SK-N-MC (cell line): ENCODE results near the gene SZRD1.

Experiments
- DNase-seq: peaks from one replicate; pipeline ENCODE4 v3.0.0-alpha.2; 2011; ENCODE audit warnings: low read depth, low spot score
- H3K27ac ChIP-seq: fragments of 200-600 bp; sonication (generic); 2 replicates; pipeline ENCODE4 v1.5.1; 2016; ENCODE audit warnings: mixed run types
- H3K36me3 ChIP-seq: fragments of 200-600 bp; sonication (generic); 2 replicates; pipeline ENCODE4 v1.6.1; 2017; ENCODE audit warnings: antibody characterized with exemption, low read length, mixed read lengths; ENCODE audit not compliant: insufficient read depth
- H3K4me3 ChIP-seq: fragments of 200-600 bp; sonication (generic); 2 replicates; pipeline ENCODE4 v1.5.1; 2016
- H3K9ac ChIP-seq: fragments of 200-600 bp; sonication (generic); 2 replicates; pipeline ENCODE4 v1.8.0; 2017; ENCODE audit warnings: mixed run types, mixed read lengths; ENCODE audit not compliant: insufficient read length
- H3K9me3 ChIP-seq: fragments of 200-600 bp; sonication (generic); 2 replicates; pipeline ENCODE4 v1.6.1; 2017; ENCODE audit warnings: low read depth, mild to moderate bottlenecking, antibody characterized with exemption, low read length, moderate library complexity, mixed read lengths
- EZH2 ChIP-seq: fragments of 200-600 bp; sonication (generic); IDR thresholded peaks from one replicate; pipeline ENCODE4 v1.6.1; 2017; ENCODE audit warnings: antibody characterized with exemption
- FOXP2 ChIP-seq: optimal IDR thresholded peaks from 2 replicates; pipeline ENCODE3; 2011; ENCODE audit warnings: mild to moderate bottlenecking, moderate library complexity; ENCODE audit not compliant: insufficient read depth; ENCODE audit errors: extremely low read length, control extremely low read depth
- POLR2AphosphoS5 ChIP-seq: IDR thresholded peaks from 2 replicates; pipeline ENCODE4 v1.6.1; 2012; ENCODE audit warnings: mild to moderate bottlenecking, low read depth, low read length, borderline replicate concordance

Gene SZRD1

GRCh38 chr1:16398371-16398953, 31.4 kb downstream of the SZRD1 start:
- H3K36me3 ChIP-seq: peaks cover 41% of the 10 kb centered on the region
- H3K4me3 ChIP-seq: no peak overlapping the region
- TF ChIP-seq POLR2AphosphoS5: no peak; the same call in 1 of the 2 replicates
- no peak for TF ChIP-seq FOXP2
- no peak for TF ChIP-seq EZH2
- H3K9ac ChIP-seq: no peak overlapping the region
- no peaks in the 10 kb centered on the region for H3K9me3 ChIP-seq
- no peak overlapping the region for H3K27ac ChIP-seq
- no peak for DNase-seq

- Histone ChIP-seq H3K9me3 (no peaks in the 10 kb centered on the region), H3K27ac (no peak overlapping the region), H3K9ac (no peak overlapping the region), H3K36me3 (no peaks in the 10 kb centered on the region; the same call in 1 of the 2 replicates), H3K4me3 (no peak overlapping the region)
- no peak for DNase-seq
- TF ChIP-seq EZH2 (no peak), FOXP2 (no peak), POLR2AphosphoS5 (no peak)
Observed at GRCh38 chr1:16402742-16403141, 35.7 kb downstream of the SZRD1 start.

GRCh38 chr1:16405441-16405840, 38.4 kb downstream of the SZRD1 start:
- Histone ChIP-seq H3K36me3 (no peaks in the 10 kb centered on the region), H3K9ac (no peak overlapping the region), H3K27ac (no peak overlapping the region), H3K4me3 (no peak overlapping the region), H3K9me3 (no peaks in the 10 kb centered on the region)
- no peak for DNase-seq
- TF ChIP-seq FOXP2 (no peak), POLR2AphosphoS5 (no peak), EZH2 (no peak)

GRCh38 chr1:16406868-16407267, 39.8 kb downstream of the SZRD1 start:
- Histone ChIP-seq H3K36me3 (no peaks in the 10 kb centered on the region), H3K27ac (no peak overlapping the region), H3K9me3 (no peaks in the 10 kb centered on the region), H3K9ac (no peak overlapping the region), H3K4me3 (no peak overlapping the region)
- DNase-seq: no peak
- TF ChIP-seq FOXP2: no peak
- no peak for TF ChIP-seq EZH2
- TF ChIP-seq POLR2AphosphoS5: no peak

GRCh38 chr1:16409536-16410152, 42.6 kb downstream of the SZRD1 start:
- no peak overlapping the region for H3K9ac ChIP-seq

GRCh38 chr1:16410803-16411202, 43.8 kb downstream of the SZRD1 start:
- Histone ChIP-seq H3K9ac (no peak overlapping the region), H3K36me3 (no peaks in the 10 kb centered on the region), H3K4me3 (no peak overlapping the region), H3K27ac (no peak overlapping the region), H3K9me3 (no peaks in the 10 kb centered on the region)
- TF ChIP-seq POLR2AphosphoS5 (no peak), EZH2 (no peak), FOXP2 (no peak)
- no peak for DNase-seq

More at GRCh38 chr1:16409536-16410152, 42.6 kb downstream of the SZRD1 start:
- DNase-seq: no peak
- no peak overlapping the region for H3K27ac ChIP-seq
- H3K36me3 ChIP-seq: no peaks in the 10 kb centered on the region
- H3K4me3 ChIP-seq: no peak overlapping the region
- TF ChIP-seq FOXP2 (no peak), EZH2 (no peak), POLR2AphosphoS5 (no peak)
- H3K9me3 ChIP-seq: no peaks in the 10 kb centered on the region

- Histone ChIP-seq H3K36me3 (no peaks in the 10 kb centered on the region), H3K9me3 (no peaks in the 10 kb centered on the region), H3K4me3 (no peak overlapping the region), H3K9ac (no peak overlapping the region), H3K27ac (no peak overlapping the region)
- no peak for TF ChIP-seq EZH2
- TF ChIP-seq FOXP2: no peak
- TF ChIP-seq POLR2AphosphoS5: no peak
- no peak for DNase-seq
Observed at GRCh38 chr1:16413191-16413590, 46.1 kb downstream of the SZRD1 start.

- Histone ChIP-seq H3K4me3 (no peak overlapping the region), H3K27ac (no peak overlapping the region), H3K9ac (no peak overlapping the region), H3K9me3 (no peaks in the 10 kb centered on the region), H3K36me3 (no peaks in the 10 kb centered on the region)
- DNase-seq: no peak
- TF ChIP-seq POLR2AphosphoS5 (no peak), FOXP2 (no peak), EZH2 (no peak)
Observed at GRCh38 chr1:16418823-16419425, 51.9 kb downstream of the SZRD1 start.

GRCh38 chr1:16420424-16421118, 53.5 kb downstream of the SZRD1 start:
- Histone ChIP-seq H3K4me3 (no peak overlapping the region), H3K9me3 (no peaks in the 10 kb centered on the region), H3K27ac (no peak overlapping the region), H3K9ac (no peak overlapping the region), H3K36me3 (no peaks in the 10 kb centered on the region)
- TF ChIP-seq EZH2 (no peak), POLR2AphosphoS5 (no peak), FOXP2 (no peak)
- no peak for DNase-seq
